ENCODE data around the gene PCCA.

- TF ChIP-seq CTCF (IDR thresholded peaks at IDR 0.05; ENCODE audit: extremely low read depth in 1 of 2, insufficient read depth in 1 of 2, low read depth in 1 of 2, low read length in 2 of 2) (no peak), MAX (IDR thresholded peaks at IDR 0.05; ENCODE audit: insufficient read depth, insufficient read length) (no peak), FOS (IDR thresholded peaks at IDR 0.05; ENCODE audit: borderline replicate concordance, insufficient read depth, low read length) (no peak), EZH2 (IDR thresholded peaks at IDR 0.05; ENCODE audit: borderline replicate concordance, low read depth, low read length, severe bottlenecking) (no peak), POLR2AphosphoS5 (IDR thresholded peaks at IDR 0.05; ENCODE audit: insufficient read depth, low read depth, low read length) (no peak), POLR2A (IDR thresholded peaks at IDR 0.05; ENCODE audit: low read depth, low read length) (no peak), MYC (IDR thresholded peaks at IDR 0.05; ENCODE audit: low read depth, low read length) (no peak), JUN (IDR thresholded peaks at IDR 0.05; ENCODE audit: borderline replicate concordance, insufficient read depth, insufficient read length, low read depth) (no peak)
These were observed 428.2 kb downstream of the PCCA start for GRCh38 chr13:100517135-100517534.
